A673 (cell line): ENCODE measurements around the gene HNF1B.

Source experiments
- CTCF ChIP-seq: fragments of 300-800, 200-600 bp; sonication (generic); conservative IDR thresholded peaks from 2 replicates; pipeline ENCODE4 v1.5.1; 2017; ENCODE audit warnings: low read depth, mild to moderate bottlenecking, antibody characterized with exemption, low read length, moderate library complexity, mixed read lengths
- EZH2 ChIP-seq: fragments of 200-600 bp; sonication (generic); IDR thresholded peaks from 2 replicates; pipeline ENCODE4 v1.6.1; 2017; ENCODE audit warnings: borderline replicate concordance, low read depth, mild to moderate bottlenecking, mixed read lengths, antibody characterized with exemption, low read length; ENCODE audit not compliant: poor library complexity, severe bottlenecking

GRCh38 chr17:37747222-37747621 is 2.4 kb upstream of the HNF1B start:
- no peak for TF ChIP-seq CTCF
- no peak for TF ChIP-seq EZH2
